B cell (primary cell): ENCODE measurements around the gene TBC1D22A. TPM values are rescaled to one million over a fixed set of nuclear protein-coding genes. Genes with fewer than 3 reads are reported as not detected.

Experiments
- ATAC-seq: fragments of 200-7000 bp; cut with Tn5 transposase; one replicate; pipeline ENCODE4 v1.10.0; 2021; ENCODE audit warnings: low read depth, mild to moderate bottlenecking, moderate number of reproducible peaks, moderate library complexity
- CTCF ChIA-PET: fragments of 350-600 bp; sonication (Branson Sonifier 250); formaldehyde crosslinking; loops from one replicate; lab custom pipeline; 2021; ENCODE audit warnings: antibody characterized with exemption, inconsistent platforms; lab: Charles Lee
- POLR2A ChIA-PET: fragments of 350-600 bp; sonication (Branson Sonifier 250); formaldehyde crosslinking; loops from one replicate; lab custom pipeline; 2021; ENCODE audit warnings: antibody characterized with exemption; lab: Charles Lee
- DNase-seq: peaks from one replicate; pipeline ENCODE4 v3.0.0; 2013
- H2AFZ ChIP-seq: 2 replicates; pipeline ENCODE4 v1.6.1; 2012; ENCODE audit warnings: mild to moderate bottlenecking, low read depth, low read length; ENCODE audit not compliant: insufficient read depth, poor library complexity, severe bottlenecking
- H3K27ac ChIP-seq, 2 donors: 1 replicate in 1 of 2; 2 replicates in 1 of 2; pipeline ENCODE4 v1.5.1; 2012 to 2013; ENCODE audit warnings: low read length in 2 of 2, mild to moderate bottlenecking in 2 of 2, moderate library complexity in 1 of 2
- H3K27me3 ChIP-seq, 4 experiments: fragments of 200-600 bp in 1 of 4; sonication (generic) in 1 of 4; replicated peaks in 1 of 4; 1 replicate in 2 of 4; 2 replicates in 2 of 4; pipeline versions ENCODE4 v1.6.1 to v1.7.0; 2013 to 2016; ENCODE audit warnings: low read length in 3 of 4, mild to moderate bottlenecking in 2 of 4, mixed read lengths in 1 of 4, moderate library complexity in 1 of 4; ENCODE audit not compliant: insufficient read depth in 4 of 4, control insufficient read depth in 3 of 4; ENCODE audit errors: control extremely low read depth in 1 of 4
- H3K36me3 ChIP-seq, 2 experiments: replicated peaks in 1 of 2; 1 replicate in 1 of 2; 2 replicates in 1 of 2; pipeline versions ENCODE4 v1.6.1 to v1.7.1; 2013; ENCODE audit warnings: low read length in 1 of 2; ENCODE audit not compliant: insufficient read depth in 2 of 2, control insufficient read depth in 1 of 2; ENCODE audit errors: control extremely low read depth in 1 of 2, extremely low read depth in 1 of 2
- H3K4me1 ChIP-seq, 2 donors: fragments of 200-600 bp in 1 of 2; sonication (generic) in 1 of 2; 1 replicate in 1 of 2; 2 replicates in 1 of 2; pipeline versions ENCODE4 v1.5.1 to v1.6.1; 2013 to 2017; ENCODE audit warnings: low read length in 2 of 2; ENCODE audit not compliant: control insufficient read depth in 2 of 2, insufficient read depth in 2 of 2
- H3K4me2 ChIP-seq: replicated peaks from 2 replicates; pipeline ENCODE3; 2012; ENCODE audit warnings: mild to moderate bottlenecking, low read depth, low read length; ENCODE audit not compliant: poor library complexity, severe bottlenecking
- H3K4me3 ChIP-seq, 5 experiments: fragments of 200-600 bp in 1 of 5; sonication (generic) in 1 of 5; 1 replicate in 3 of 5; 2 replicates in 2 of 5; pipeline versions ENCODE4 v1.5.1 to v1.7.0; 2011 to 2016; ENCODE audit warnings: low read length in 4 of 5, mild to moderate bottlenecking in 4 of 5, low read depth in 2 of 5, control low read depth in 1 of 5, moderate library complexity in 1 of 5; ENCODE audit not compliant: insufficient read depth in 1 of 5; ENCODE audit errors: control extremely low read depth in 1 of 5, extremely low read depth in 1 of 5
- H3K79me2 ChIP-seq: fragments of 200-600 bp; sonication (generic); one replicate; pipeline ENCODE4 v1.6.0; 2016; ENCODE audit warnings: low read length; ENCODE audit not compliant: control insufficient read depth, insufficient read depth
- H3K9ac ChIP-seq: fragments of 200-600 bp; sonication (generic); 2 replicates; pipeline ENCODE4 v1.6.1; 2017; ENCODE audit warnings: mild to moderate bottlenecking, low read length, moderate library complexity
- H3K9me3 ChIP-seq, 3 donors: one replicate each; pipeline versions ENCODE4 v1.6.1 to v1.7.1; 2013; ENCODE audit warnings: low read length in 2 of 3; ENCODE audit not compliant: control insufficient read depth in 2 of 3, insufficient read depth in 1 of 3; ENCODE audit errors: control extremely low read depth in 1 of 3
- H4K20me1 ChIP-seq: 2 replicates; pipeline ENCODE4 v1.6.0; 2012; ENCODE audit warnings: mild to moderate bottlenecking, low read length; ENCODE audit not compliant: insufficient read depth, control insufficient read depth, poor library complexity, severe bottlenecking
- H3K27ac Mint-ChIP-seq: one replicate; pipeline ENCODE4 v1.8.0; 2021; ENCODE audit warnings: mixed read lengths
- H3K27me3 Mint-ChIP-seq: one replicate; pipeline ENCODE4 v1.8.0; 2021; ENCODE audit warnings: mixed read lengths
- H3K4me1 Mint-ChIP-seq: one replicate; pipeline ENCODE4 v1.8.0; 2021; ENCODE audit warnings: mixed read lengths
- H3K4me3 Mint-ChIP-seq: one replicate; pipeline ENCODE4 v1.8.0; 2021; ENCODE audit warnings: mixed read lengths
- H3K9me3 Mint-ChIP-seq: one replicate; pipeline ENCODE4 v1.8.0; 2022; ENCODE audit warnings: mixed read lengths; ENCODE audit not compliant: insufficient read depth
- EZH2 ChIP-seq: IDR thresholded peaks from 2 replicates; pipeline ENCODE4 v1.6.1; 2012; ENCODE audit warnings: borderline replicate concordance, low read depth, mild to moderate bottlenecking, moderate library complexity, low read length; ENCODE audit not compliant: insufficient read depth, poor library complexity, severe bottlenecking
- WGBS: methylation state at CpG from one replicate; pipeline ENCODE4 v1.1.5; 2013; ENCODE audit warnings: missing lambda C conversion rate; ENCODE audit not compliant: insufficient coverage; 5-methylcytosine and 5-hydroxymethylcytosine counted together
- intact Hi-C: fragments of 100-400 bp; cut with micrococcal nuclease; formaldehyde crosslinking; loops from one replicate; pipeline ENCODE4 v1.10.0; 2022
- polyA plus RNA-seq: library from polyadenylated mRNA; depleted of rRNA; stranded (reverse); fragments of >200 nt; gene quantifications from 2 replicates; pipeline ENCODE4 v1.2.3, GENCODE V29; 2012
- total RNA-seq, 2 donors: library from RNA; stranded (reverse); fragments of 120-200 nt in 1 of 2; gene quantifications; 1 replicate in 1 of 2; 2 replicates in 1 of 2; pipeline versions ENCODE4 v1.2.3 to v1.2.4, GENCODE V29; 2013 to 2022
- TF ChIP-seq, protein P1 (sequence below): fragments of 200-600 bp; IDR thresholded peaks from one replicate; pipeline ENCODE4 v1.8.0; 2022; ENCODE audit warnings: antibody characterized with exemption, mild to moderate bottlenecking

TBC1D22A gene
- total and polyA plus RNA-seq, 2 donors (not counting 1 experiment from before 2014, with no cell fraction given) = 73.8 to 128 TPM

GRCh38 chr22:47197773-47198500, 435.5 kb downstream of the TBC1D22A start:
- no peaks in the 10 kb centered on the region for H3K4me1 Mint-ChIP-seq
- Histone ChIP-seq H4K20me1 (no peaks in the 10 kb centered on the region), H3K4me3 (no peak overlapping the region), H3K4me1 (no peaks in the 10 kb centered on the region), H3K9me3 (peaks cover 0 to 1% (median 0%) of the 10 kb centered on the region in 3 donors), H3K79me2 (no peaks in the 10 kb centered on the region), H3K36me3 (no peaks in the 10 kb centered on the region), H3K27ac (no peak overlapping the region), H2AFZ (no peak overlapping the region), H3K27me3 (no peaks in the 10 kb centered on the region), H3K4me2 (no peak overlapping the region), H3K9ac (no peak overlapping the region)
- no peak overlapping the region for H3K27ac Mint-ChIP-seq
- TF ChIP-seq, protein P1, sequence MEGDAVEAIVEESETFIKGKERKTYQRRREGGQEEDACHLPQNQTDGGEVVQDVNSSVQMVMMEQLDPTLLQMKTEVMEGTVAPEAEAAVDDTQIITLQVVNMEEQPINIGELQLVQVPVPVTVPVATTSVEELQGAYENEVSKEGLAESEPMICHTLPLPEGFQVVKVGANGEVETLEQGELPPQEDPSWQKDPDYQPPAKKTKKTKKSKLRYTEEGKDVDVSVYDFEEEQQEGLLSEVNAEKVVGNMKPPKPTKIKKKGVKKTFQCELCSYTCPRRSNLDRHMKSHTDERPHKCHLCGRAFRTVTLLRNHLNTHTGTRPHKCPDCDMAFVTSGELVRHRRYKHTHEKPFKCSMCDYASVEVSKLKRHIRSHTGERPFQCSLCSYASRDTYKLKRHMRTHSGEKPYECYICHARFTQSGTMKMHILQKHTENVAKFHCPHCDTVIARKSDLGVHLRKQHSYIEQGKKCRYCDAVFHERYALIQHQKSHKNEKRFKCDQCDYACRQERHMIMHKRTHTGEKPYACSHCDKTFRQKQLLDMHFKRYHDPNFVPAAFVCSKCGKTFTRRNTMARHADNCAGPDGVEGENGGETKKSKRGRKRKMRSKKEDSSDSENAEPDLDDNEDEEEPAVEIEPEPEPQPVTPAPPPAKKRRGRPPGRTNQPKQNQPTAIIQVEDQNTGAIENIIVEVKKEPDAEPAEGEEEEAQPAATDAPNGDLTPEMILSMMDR = no peak
- no peak for TF ChIP-seq EZH2
- intact Hi-C loops = no loop called here
- no peak overlapping the region for H3K4me3 Mint-ChIP-seq
- DNase-seq (no peak), ATAC-seq (no peak)
- 89% methylated on average over 23 of the region's 25 CpGs for WGBS
- H3K27me3 Mint-ChIP-seq = no peaks in the 10 kb centered on the region
- ChIA-PET POLR2A (no interaction called here), CTCF (no interaction called here)
- no peaks in the 10 kb centered on the region for H3K9me3 Mint-ChIP-seq

DNA sequence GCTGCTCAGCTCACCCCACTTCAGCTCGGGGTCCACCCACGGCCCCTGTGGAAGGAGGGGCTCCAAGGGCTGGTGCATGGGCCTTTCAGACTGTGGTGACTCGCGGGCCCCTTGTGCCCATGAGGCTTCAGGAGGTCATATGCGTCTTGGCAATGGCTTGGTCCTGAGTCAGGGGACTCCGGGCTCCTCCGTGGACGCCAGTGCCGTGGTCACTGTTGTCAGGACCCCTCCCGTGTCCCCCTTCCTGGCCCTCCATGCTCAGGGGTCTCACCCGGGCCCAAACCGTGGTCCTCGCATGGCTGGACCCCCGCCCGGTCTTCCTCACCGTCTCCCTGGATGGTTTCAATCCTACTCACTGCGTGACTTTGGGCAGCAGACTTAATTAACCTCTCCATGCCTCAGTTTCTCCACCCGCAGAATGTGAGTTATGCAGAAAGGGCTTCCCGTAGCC, 436.4 kb downstream of the TBC1D22A start:
- H3K27me3 Mint-ChIP-seq = no peaks in the 10 kb centered on the region
- ChIA-PET POLR2A (no interaction called here), CTCF (no interaction called here)
- 92% methylated on average over 19 of the region's 19 CpGs for WGBS
- Histone ChIP-seq H4K20me1 (no peaks in the 10 kb centered on the region), H3K9me3 (no peaks in the 10 kb centered on the region), H2AFZ (no peak overlapping the region), H3K4me3 (no peak overlapping the region), H3K79me2 (no peaks in the 10 kb centered on the region), H3K27me3 (no peaks in the 10 kb centered on the region), H3K4me1 (no peaks in the 10 kb centered on the region), H3K27ac (no peak overlapping the region), H3K9ac (no peak overlapping the region), H3K36me3 (no peaks in the 10 kb centered on the region), H3K4me2 (no peak overlapping the region)
- DNase-seq = no peak
- H3K27ac Mint-ChIP-seq = no peak overlapping the region
- intact Hi-C loops = no loop called here
- ATAC-seq = no peak
- no peak for TF ChIP-seq EZH2
- TF ChIP-seq, protein P1 = no peak
- no peaks in the 10 kb centered on the region for H3K9me3 Mint-ChIP-seq
- H3K4me1 Mint-ChIP-seq = no peaks in the 10 kb centered on the region
- H3K4me3 Mint-ChIP-seq = no peak overlapping the region
